Activated naive CD4-positive, alpha-beta T cell treated with anti-CD3 and anti-CD28 coated beads, Interleukin-2, amount 50 U/mL, for 16 hours (primary cell): ENCODE results near the gene SGMS2.
"Not testable (repeated sequence)": the region's sequence is repeated elsewhere in the genome, so short reads cannot be mapped to it uniquely, and the experiment has no call there.

Experiments used
- DNase-seq: peaks from one replicate; pipeline ENCODE4 v3.0.0-alpha.2; 2020

The SGMS2 gene

GRCh38 chr4:107916623-107917022 lies 91.9 kb downstream of the SGMS2 start:
- DNase-seq = no peak

DNA sequence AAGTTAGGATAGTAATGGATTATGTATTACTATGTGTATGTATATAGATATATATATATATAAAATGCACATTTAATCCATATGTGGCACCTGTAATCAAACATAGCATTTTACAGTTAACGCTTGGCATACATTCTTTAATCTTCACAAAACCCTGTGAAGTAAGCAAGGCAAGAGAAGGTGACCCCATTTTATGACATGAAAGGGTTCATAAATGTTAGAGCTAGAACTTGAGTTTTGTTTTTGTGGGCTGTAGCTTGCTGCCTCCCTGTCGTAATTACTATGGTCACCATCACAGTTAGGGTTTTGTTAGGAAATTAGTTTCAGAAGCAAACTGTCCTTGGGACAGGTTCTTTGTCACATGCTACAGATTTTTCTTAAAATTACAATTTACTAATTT lies 92.8 kb downstream of the SGMS2 start:
- DNase-seq = no peak

GRCh38 chr4:107922486-107923473 lies 98.0 kb downstream of the SGMS2 start:
- no peak for DNase-seq

GRCh38 chr4:107925713-107926112 lies 101.0 kb downstream of the SGMS2 start:
- DNase-seq = not testable (repeated sequence)

DNA sequence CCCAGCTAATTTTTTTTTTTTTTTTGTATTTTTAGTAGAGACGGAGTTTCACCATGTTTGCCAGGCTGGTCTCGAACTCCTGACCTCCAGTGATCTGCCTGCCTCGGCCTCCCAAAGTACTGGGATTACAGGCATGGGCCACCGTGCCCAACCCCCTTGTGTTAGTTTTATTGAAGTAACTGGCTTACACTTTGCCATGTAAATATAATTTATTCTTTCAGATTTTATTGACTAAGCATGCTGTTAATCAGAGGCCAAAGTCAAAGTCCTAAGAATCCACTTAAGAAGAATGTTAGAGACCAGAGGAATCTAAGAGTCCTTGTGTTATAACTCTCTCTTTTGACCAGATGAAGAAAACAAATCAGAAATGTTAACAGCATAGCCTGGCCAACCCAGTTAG lies 102.1 kb downstream of the SGMS2 start:
- not testable (repeated sequence) for DNase-seq

- peak; percentile 80 for DNase-seq
Measured at GRCh38 chr4:107930821-107931774, 106.4 kb downstream of the SGMS2 start, which contains the start of gene CYP2U1. Gene CYP2U1, plus strand, starts transcription at chr4:107931549. Its CDS starts 95 bp downstream, at chr4:107931644.

- DNase-seq = peak; percentile 46
Measured at GRCh38 chr4:107931775-107932321, 107.1 kb downstream of the SGMS2 start.

DNA sequence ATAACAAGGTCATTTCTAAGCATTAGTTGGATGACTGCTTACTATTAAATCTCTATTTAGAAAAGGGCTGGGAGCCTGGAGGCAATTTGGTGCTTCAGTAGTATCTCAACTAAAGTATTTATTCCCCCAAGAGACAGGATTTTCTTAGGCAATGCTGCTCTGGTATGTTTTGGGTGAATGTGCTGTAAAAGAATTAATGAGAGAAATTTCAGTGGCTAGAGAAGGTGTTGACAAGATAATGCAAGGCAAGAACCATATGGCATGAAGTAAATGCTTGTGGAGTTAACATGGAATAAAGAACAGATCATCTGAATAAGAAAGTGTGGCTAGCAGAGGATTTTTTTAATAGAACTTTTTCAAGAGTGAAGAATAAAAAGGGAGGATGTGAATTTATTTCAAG lies 110.5 kb downstream of the SGMS2 start:
- no peak for DNase-seq

DNA sequence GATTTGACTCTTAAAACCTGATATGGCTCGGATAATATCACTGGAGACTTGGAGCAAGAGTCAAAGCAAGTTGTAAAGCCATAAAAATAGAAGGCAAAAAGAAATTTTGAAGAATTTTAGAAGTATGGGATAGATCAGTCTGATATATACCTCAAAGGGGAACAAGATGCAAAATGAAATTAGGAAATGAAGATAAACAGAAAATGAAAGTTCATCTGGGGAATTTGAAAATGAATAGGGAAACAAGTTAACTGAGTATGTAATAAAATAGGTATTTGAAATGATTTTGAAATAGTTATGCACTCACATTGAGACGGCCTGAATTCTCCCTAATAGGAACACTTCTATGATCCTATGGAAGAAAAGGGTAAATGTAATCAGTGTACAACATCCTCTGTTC lies 112.3 kb downstream of the SGMS2 start:
- no peak for DNase-seq

DNA sequence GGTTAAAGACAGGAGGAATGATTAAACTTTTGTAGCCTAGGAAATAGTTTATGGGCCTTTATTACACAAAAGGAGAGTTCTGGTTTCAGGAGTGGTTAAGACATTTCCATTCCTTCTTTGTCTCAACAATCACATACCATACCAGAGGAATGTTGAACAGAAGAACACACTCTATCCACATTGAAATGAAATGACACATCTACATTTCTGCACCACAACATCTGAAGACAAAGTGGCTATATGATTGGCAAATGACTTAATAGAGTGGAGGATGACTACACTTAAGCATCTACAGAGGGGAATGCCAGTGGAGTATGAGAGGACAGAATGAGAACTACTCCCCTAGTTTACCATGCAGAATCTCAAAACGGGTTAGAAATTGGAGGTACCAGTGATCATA lies 114.6 kb downstream of the SGMS2 start:
- no peak for DNase-seq

DNA sequence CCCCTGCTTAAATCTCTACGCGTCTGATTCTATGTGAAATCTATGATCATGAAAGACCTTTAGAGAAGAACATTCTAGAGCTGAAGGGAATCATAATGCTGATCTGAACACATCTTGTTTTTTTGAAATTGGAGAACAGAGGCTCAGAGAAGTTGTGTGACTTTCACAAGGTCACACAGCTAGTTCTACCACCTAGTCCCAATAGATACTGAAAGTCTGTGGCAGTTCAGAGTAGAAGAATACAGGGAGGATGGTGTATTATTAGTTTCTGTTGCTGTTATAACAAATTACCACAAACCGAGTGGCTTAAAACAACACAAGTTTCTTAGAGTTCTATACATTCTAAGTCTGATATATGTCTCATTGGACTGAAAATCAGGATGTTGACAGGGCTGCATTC lies 121.1 kb downstream of the SGMS2 start:
- no peak for DNase-seq

DNA sequence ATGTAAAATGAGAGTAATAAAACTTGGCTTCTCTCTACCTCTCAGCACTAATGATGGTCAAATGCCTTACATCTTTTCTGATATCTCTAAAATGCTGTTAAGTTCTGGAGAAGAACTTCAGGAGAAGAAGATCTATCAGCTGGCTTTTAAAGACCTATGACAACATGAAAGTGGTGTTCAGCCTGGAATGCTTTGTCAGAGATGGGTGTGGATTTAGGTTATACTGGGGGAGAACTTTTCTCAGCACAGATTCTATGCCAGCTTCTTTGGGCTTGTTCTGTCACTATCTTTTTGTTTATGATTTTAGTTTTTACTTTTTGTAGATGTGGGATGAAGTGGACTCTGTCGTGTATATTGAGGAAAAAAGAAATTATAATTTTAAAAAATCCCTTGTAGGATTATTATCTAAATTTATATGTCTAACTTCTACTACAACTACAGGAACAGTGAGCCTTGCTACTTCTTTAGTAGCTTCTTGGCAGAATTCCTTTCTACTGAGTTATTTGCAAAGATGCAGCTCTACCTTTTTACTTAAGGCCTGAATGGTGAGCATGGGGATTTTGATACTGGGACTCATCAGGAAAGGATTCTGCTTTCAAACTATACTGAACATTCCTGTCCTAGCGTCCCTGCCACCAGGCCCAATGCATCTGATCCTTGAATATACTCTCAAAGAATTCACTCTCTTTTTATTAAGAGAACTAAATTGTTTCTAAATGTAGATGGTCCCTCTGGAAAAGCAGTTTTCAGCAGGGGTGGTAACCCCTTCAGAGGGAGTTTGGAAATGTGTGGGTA lies 126.2 kb downstream of the SGMS2 start:
- no peak for DNase-seq

DNA sequence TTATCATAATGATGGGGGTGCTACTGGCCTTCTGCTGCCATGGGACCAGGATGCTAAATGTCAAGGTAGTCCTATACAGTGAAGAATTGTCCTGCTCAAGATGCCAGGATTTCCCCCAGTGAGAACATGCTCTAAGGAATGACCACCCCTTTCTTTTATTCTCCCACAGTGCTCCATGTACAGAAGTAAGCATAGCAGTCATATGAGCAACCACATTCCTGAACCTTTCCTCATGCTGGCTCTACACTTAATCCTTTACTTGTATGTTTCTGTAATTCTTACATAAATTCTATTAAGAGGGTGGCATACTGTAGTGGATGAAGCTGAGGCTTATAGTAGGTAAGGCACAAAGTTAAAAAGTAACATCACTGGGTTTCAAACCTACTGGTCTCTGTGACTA lies 126.8 kb downstream of the SGMS2 start:
- no peak for DNase-seq

- DNase-seq = no peak
Measured at GRCh38 chr4:107956011-107956410, 131.3 kb downstream of the SGMS2 start.
